GM21576 (cell line): Measurements from ENCODE around the gene RNASE4.
"Not testable (repeated sequence)": the region's sequence is repeated elsewhere in the genome, so short reads cannot be mapped to it uniquely, and the experiment has no call there.

Experiments used
- ATAC-seq: cut with Tn5 transposase; IDR thresholded peaks from one replicate; pipeline ENCODE4 v1.9.1; 2021; ENCODE audit warnings: mild to moderate bottlenecking, moderate library complexity; ENCODE audit not compliant: unreplicated experiment

The RNASE4 gene, protein sequence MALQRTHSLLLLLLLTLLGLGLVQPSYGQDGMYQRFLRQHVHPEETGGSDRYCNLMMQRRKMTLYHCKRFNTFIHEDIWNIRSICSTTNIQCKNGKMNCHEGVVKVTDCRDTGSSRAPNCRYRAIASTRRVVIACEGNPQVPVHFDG

DNA sequence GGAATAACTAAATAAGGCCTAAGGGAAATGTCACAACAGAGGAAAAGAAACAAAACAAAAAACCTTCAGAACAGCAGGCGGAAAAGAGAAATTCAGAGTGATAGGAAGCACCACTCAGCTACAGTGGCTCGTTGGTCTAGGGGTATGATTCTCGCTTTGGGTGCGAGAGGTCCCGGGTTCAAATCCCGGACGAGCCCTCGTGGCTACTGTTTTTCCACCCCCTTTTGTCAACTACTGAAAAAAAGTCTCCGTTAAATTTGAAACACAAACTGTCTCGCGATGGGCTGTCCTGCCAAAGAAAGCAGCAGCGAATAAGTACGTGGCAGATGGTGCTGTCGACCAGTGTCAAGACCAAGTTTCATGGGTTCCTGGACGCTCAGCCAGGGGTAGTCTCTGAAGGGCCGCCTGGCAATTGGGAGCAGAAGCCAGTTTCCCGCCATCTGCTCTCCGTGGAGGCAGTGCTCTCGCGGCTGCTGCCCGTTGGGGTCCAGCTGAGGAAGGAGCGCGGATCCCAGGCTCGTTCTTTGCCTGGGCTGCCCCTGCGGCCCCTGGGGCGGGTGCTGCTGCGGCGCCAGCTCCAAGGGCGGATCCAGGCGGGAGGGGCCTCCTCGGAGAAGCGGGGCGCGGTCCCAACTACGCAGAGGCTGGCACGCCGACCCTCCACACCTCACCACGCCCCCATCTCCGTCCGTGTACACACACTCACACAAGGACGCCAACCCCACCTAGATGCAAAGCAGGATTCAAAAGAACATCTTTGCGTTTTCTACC lies at the start of gene RNASE4:
TSS of gene RNASE4 (plus strand) at position 670 of the 771 bp plus-strand sequence. CDS start 14,812 bp downstream, outside the sequence.
- ATAC-seq: no peak

DNA sequence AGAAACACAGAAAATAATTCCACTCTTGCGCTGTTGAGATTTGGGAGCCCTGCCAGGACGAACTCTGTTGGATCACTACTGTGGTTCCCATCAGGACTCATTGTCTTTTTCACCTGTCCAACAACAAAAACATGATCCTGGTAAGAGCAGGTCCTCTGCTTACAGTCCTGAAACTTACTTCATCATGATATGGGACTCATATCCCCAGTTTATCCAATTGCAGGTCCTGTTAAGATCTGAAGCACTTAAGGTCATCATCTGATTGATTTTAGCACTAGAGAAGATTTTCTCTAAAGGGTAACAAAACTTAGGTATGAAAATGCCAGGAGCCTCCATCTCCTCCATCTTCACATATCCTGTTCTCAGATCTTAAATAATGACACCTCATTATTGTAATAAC lies 42.8 kb upstream of the RNASE4 start, which contains the start of gene OR6S1:
TSS of gene OR6S1 (minus strand) at position 101 of the 400 bp plus-strand sequence. CDS start at position 101, 0 bp downstream.
- no peak for ATAC-seq

DNA sequence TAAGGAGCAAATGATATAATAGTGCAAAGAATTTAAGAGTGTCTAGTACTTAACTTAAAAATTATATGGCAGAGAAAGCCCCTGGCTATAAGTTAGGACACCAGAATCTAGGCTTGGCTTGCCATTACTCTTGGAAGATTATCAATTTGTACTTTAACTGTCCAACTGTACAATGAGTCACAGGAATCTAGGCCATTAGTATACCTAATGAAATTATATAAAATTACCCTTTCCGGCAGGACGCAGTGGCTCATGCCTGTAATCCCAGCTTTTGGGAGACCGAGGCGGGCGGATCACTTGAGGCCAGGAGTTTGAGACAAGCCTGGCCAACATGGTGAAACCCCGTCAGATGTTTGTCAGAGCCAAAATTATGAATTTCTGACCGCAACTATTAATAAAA lies 42.2 kb upstream of the RNASE4 start:
- ATAC-seq: no peak

DNA sequence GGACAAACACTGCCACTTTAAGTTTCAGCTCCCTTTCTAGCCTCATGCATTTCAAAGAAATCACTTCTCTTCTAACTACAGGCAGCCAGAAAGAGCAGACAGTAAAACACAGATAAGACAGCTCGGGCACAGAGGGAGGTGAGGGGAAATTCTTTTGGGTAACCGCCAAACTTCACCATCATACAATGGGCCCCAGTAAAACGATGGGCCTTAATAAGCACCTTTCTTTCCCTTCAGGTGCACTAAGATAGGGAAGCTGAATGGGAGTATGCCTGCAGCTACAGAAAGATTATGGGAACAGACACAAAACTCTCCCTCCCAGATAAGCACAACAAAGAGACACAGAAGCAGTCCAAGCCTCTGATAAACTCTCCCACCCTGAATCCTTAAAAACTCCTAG lies 41.6 kb upstream of the RNASE4 start:
- not testable (repeated sequence) for ATAC-seq

DNA sequence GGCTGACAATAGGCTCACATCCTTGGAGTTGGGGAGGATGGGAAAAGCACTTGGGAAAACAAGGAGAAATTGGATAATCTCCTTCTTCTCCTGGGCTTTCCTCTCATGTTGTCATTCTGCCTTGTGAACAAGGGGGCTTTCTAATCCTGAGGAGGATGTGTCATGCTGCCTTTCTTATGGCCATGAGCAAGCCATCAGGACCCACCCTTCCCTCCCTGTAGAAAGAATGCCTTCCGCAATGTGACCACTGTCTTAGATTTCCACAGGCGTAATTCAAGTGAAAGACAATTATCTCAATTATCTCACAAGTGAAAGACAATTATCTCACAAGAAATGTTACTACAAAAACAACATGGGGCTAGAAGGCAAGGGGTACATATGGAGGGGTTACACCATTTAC lies 39.8 kb upstream of the RNASE4 start:
- ATAC-seq: no peak

DNA sequence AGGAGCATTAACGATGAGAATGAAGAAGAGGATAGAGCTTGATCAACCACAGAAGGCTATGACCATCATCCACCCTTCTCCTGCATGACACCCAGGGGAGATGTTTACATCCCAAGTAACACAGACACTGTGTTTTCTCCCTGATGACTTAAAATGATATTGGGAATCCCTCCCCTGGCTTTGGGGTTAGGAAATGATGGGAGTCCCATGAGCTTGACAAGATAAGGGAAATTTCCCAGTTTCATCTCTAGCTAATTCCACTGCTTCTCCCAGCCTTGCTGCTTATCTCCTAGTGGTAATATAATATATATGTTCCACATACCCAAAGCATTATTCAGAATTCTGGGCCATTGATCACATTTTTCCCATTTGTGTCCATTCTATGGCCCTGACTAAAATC lies 38.9 kb upstream of the RNASE4 start:
- no peak for ATAC-seq

DNA sequence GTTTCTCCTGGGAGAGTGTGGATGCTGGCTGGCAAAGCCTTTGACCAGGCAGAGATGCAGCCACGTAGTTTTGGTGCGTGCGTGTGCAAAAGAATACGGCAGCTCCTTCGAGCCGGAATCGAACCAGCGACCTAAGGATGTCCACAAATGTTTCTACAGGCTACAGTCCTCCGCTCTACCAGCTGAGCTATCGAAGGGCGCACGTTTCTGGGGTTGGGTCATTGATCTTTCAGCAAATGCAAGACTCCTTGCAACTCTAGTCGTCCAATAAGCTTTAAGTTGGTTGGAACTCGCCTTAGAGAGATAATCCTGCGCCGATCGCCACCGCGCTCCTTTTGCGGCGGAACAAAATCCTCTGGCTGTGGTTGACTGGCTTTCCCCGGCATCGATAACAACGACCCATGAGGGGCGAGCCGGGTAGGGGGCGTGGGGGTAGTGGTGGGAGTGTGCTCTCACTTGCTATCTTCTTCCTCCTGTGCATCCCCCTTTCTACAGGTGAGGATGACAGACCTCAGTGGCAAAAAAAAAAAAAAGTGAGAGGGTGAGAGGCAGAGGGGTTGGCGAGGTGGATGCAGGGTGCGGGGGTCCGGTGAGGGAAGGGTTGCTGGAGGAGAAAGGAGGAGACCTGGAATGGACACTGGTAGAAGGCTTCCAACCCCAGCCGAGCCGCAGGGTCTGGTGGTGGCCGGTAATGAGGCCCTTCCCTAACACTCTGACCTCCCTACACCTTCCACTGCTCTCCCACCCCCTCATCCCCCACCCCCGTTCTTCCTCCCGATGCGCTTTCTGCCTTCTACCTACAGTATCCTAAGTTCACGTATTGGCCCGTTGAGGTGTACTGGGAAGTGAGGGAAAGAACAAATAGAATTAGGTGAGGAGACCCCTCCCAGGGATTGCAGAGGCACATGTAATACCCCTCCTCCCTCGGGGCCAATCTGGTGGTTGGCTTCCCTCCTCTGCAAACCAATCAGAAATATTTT lies 31.1 kb upstream of the RNASE4 start:
- ATAC-seq: peak; percentile 48

DNA sequence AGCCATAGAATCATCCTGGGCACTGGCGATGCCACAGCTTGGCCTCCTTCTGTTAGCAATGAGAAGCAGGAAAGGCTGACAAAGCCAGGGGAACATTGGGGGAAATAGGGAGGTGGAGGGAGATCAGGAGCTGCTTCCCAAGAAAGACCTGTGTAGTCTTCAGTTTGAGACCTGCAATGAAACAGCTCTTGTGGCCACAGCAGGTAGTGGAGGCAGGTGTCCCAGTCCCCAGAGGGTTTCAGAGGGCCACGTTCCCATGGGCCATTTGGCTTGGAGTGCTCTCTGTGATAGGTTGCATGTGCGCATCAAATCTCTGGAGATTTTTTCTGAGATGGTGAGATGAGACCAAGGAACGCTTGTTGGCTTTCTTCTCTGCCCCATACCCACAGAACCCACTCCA lies 28.5 kb upstream of the RNASE4 start:
- ATAC-seq: no peak

DNA sequence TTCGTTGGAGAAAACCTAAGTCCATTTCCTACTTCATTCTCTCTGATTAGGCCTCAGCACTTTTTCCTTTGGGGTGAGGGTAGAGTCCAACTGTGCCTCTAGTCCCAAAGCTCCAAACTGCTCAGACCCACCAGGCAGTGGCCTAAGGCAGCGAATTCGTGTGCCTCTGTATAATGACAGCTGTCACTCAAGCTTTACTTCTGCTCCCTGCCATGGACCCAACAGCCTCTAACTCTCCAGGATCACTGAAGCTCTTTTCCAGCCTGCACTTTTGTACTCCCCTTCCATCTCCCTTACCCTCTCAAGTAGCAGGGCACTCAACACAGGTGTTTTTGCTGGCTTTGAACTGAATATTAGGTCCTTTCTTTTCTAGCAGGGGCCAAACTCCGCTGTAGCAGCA lies 28.1 kb upstream of the RNASE4 start:
- no peak for ATAC-seq

DNA sequence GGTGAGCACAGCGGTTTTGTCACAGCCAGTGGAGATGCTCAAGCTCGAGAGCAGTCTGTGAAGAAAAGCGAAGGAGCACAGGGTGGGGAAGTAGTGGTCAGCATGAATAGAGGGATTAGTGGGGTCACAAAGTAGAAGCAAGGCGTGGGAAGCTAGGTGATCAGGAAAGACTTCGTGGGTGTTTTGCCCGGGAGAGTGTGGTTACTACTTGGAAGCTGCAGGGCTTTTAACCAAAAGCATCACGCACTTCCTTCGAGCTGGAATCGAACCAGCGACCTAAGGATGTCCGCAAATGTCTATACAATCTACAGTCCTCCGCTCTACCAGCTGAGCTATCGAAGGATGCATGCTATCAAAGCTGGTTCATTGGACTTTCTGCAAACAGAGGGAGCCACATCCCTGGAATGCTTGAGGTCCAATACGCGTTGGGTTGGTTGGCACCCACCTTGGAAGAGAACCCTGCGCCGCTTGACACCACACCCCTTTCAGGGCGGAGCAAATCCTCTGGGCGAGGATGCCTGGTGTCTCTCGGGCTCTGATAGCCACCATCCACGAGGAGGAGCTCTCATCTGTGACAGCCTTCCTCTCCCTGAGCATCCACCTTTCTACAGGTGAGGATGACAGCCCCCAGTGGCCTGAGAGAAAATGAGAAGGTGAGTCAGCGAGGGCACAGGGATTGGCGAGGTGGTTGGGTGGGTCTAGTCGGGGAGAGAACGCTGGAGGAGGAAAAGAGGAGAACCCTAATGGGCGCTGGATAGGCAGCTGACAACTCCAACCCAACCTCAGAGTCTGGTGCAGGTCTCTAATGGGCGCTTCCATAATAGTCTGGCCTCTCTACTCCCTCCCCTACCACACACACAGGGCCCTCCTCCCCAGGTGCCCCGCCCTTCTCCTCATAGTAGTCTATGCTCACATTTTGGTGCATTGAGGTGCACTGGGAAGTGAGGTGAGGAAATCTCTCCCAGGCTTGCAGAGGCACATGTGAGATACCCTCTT lies 26.8 kb upstream of the RNASE4 start:
- ATAC-seq: no peak

DNA sequence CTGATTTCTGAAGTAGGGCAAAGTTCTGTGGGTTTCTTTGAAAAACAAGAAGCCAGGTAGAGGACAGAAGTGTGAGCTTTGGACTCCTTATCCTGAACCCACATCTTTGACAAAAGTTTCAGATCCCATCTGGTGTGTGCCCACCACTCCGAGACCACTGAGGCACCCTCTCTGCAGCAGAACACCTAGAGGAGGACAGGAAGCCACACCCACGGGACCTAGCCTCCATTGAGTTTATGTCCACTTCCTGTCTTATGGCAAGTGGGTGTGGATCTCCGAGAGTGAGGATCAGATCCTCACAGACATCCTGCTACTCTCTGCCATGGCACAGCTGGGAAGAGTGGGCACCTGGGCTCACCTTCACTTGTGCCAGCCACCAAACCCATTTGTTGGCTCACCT lies 26.1 kb upstream of the RNASE4 start:
- ATAC-seq: no peak

DNA sequence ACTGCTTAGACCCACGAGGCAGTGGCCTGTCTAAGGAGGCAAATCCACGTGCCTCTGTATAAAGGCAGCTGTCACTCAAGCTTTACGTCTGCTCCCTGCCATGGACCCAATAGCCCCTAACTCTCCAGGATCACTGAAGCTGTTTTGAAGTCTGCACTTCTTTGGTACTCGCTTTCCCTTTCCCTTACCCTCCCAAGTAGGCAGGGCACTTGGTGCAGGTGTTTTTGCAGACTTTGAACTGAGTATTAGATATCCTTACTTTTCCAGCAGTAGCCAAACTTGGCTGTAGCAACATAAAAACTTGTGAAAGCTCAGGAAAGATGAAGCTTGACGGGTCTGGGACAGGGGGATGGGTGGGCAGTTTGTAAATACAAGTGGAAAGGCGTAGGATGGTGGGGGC lies 25.0 kb upstream of the RNASE4 start:
- ATAC-seq: no peak

DNA sequence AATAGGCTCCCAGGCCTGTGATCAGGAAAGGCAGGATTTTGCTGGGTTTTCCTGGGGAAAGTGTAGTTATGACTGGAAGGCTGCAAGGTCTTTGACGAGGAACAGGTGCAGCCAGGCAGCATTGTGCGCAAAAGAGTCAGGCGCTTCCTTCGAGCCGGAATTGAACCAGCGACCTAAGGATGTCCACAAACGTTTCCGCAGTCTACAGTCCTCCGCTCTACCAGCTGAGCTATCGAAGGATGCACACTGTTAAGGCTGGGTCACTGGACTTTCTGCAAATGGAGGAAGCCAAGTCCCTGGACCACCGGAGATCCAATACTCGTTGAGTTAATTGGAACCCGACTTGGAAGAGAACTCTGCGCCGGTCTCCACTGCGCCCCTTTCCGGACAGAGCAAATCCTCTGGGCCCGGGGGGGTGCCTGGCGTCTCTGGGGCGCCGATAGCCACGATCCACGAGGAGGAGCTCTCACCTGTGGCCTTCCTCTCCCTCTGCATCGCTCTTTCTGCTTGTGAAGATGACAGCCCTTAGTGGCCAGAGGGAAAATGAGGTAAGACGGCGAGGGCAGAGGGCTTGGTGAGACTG lies 24.5 kb upstream of the RNASE4 start:
- no peak for ATAC-seq

DNA sequence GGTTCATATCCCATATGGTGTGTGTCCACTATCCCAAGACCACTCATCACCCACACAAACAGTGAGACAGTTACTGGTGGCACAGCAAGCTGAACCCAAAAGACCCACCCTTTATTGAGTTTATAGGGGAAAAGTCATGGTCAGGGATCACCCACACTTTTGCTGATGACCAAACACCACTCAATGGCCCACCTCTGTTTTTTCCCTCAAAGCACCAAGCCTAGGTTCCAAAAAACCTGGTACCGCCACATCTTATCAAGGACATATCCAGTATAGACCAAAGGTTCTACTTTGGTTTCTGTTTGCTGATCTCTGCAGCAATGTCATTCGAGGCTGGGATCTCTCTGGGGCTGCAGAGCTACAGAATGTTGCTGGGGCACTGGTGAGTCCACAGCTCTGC lies 23.2 kb upstream of the RNASE4 start:
- ATAC-seq: no peak

DNA sequence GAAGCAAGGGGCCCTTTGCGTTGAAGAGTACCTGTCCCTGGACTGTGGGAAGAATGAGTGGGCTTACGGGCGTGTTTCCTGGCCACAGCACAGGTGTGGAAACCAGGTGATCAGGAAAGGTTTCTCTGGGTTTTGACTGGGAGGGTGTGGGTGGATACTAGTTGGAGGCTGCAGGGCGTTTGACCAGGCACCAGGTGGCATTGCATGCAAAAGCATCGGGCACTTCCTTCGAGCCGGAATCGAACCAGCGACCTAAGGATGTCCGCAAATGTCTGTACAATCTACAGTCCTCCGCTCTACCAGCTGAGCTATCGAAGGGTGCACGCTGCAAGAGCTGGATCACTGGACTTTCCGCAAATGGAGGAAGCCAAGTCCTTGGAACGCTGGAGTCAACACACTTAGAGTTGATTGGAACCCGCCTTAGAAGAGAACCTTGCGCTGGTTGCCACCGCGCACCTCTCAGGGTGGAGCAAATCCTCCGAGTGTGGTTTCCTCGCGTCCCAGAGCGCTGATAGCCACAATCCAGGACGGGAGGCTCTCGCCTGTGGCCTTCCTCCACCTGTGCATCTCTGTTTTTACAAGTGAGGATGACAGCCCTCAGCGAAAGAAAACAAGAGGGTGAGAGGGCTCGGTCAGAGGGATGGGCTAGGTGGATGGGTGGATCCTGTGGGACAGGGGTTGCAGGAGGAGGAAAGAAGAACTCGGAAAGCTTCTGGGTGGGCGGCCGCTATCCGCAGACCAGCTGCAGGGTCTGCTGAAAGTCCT lies 21.2 kb upstream of the RNASE4 start:
- ATAC-seq: peak; percentile 42

DNA sequence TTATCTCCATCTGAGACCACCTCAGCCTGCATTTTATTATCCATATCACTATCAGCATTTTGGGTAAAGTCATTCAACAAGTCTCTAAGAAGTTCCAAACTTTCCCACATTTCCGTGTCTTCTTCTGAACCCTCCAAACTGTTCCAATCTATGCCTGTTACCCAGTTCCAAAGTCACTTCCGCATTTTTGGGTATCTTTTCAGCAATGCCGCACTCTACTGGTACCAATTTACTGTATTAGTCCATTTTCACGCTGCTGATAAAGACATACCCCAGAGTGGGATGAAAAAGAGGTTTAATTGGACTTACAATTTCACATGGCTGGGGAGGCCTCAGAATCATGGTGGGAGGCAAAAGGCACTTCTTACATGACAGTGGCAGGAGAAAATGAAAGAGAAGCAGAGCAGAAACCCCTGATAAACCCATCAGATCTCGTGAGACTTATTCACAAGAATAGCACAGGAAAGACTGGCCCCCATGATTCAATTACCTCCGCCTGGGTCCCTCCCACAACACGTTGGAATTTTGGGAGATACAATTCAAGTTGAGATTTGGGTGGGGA lies 17.9 kb upstream of the RNASE4 start:
- ATAC-seq: not testable (repeated sequence)

DNA sequence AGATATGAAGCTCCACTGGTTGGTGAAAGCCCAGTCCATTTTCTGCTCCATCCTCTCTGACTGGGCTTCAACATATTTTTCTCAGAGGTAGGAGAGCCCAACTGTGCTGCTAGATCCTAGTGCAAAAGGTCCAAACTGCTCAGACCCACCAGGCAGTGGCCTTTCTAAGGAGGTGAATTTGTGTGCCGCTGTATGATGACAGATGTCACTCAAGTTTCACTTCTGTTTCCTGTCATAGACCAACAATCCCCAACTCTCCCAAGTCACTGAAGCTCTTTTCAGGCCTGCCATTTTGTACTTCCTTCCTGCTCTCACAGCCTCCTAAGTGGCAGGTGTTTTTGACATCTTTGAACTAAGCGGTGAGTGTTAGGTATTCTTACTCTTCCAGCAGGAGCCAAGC lies 16.4 kb upstream of the RNASE4 start:
- peak; percentile 74 for ATAC-seq

DNA sequence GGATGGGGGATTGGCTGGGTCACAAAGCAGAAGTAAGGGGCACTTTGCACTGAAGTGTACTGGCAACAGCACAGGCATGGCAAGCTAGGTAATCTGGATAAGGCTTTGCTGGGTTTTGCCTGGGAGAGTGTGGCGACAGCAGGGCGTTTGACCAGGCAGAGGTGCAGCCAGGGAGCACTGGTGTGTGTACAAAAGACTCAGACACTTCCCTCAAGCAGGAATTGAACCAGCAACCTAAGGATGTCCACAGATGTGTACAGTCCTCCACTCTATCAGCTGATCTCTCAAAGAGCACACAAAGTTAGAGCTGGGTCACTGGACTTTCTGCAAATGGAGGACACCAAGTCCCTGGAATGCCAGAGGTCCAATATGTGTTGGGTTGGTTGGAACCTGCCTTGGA lies 15.4 kb upstream of the RNASE4 start:
- no peak for ATAC-seq
